IPS-18c (cell line): Measurements from ENCODE around the gene KMT5C.

Source experiments
- H3K4me3 ChIP-seq: 2 replicates; pipeline ENCODE4 v1.7.0; 2013; ENCODE audit warnings: low read depth, mild to moderate bottlenecking, low read length, moderate library complexity; ENCODE audit not compliant: insufficient read depth
- H3K9me3 ChIP-seq: one replicate; pipeline ENCODE4 v1.6.1; 2013; ENCODE audit warnings: mild to moderate bottlenecking, low read length, moderate library complexity; ENCODE audit not compliant: control insufficient read depth, insufficient read depth

Gene KMT5C

DNA sequence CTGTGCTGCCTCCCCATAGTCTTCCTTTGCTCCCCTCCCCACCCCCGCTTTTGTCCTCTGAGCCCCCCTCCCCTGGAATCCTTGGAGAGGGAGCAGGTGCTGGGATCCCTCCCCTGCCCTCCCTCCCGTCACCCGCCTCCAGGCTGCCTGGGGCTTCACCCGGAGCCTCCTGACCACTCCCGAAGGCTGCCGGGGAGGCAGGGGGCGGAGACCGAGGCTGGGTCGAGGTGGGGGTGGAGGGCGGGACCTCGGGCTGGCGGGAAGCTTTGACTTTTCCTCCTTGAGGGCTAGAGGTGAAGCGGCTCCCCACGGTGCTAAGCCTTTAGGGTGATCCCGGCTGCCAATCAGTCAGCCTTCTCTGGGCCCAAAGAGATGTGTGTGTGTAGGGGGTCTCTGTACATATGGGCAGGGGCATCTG, 1.5 kb downstream of the KMT5C start:
- Histone ChIP-seq H3K4me3 (peak overlapping the region; percentile 81), H3K9me3 (no peaks in the 10 kb centered on the region)

DNA sequence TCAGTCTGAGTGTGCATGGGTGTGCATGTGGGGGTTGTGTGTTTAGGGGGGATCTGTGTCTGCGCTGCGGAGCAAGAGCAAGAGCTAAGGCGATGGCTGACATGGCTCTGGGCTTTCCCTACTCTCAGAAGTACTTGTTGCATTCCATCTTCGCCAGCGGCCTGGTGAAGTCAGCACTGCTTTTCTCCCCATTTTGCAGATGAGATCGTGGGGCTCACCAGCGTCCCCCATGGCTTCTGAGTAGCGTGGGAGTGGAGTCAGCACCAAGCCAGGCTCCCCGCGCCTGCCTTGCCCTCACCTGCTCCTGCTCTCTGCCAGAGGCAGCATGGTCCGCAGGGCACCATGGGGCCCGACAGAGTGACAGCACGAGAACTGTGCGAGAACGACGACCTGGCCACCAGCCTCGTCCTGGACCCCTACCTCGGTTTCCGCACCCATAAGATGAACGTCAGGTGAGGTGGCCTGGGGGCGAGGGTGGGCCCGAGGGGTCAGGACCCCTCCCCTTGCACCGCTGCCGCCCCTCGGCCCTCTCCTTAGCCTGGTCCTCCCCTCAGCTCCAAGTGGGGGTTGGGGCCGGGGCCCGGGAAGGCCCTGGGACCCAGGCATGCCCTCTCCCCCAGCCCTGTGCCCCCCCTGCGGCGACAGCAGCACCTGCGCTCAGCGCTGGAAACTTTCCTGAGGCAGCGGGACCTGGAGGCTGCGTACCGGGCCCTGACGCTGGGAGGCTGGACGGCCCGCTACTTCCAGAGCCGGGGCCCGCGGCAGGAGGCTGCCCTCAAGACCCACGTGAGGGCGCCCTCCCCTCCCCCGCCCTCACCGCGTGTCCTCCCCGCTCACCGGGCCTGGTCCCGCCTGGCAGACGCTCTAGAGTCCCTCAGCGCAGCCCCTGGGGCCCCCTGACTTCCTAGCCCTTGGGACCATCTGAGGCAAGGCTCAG, 2.2 kb downstream of the KMT5C start:
- H3K9me3 ChIP-seq: no peaks in the 10 kb centered on the region
- peak overlapping the region; percentile 43 for H3K4me3 ChIP-seq

DNA sequence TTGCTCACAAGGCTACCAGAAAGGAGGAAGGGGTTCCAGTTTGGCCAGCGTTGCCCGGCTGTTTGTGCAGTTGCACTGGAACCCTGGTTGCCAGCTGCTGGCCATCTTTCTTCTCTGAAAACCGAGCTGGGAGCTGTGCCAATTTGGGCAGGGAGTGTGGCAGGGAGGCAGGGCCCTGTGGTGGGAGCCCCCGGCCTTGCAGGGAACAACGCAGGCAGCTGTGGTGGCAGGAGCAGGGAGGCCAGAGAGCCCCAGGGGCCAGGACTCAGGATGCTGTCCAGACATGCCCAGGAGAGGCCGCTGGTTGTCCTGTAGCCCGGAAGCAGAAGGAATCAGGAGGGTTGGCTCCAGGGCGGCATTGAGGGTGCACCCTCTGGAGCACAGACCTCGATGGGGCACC, 4.8 kb downstream of the KMT5C start:
- no peaks in the 10 kb centered on the region for H3K9me3 ChIP-seq
- H3K4me3 ChIP-seq: no peak overlapping the region

DNA sequence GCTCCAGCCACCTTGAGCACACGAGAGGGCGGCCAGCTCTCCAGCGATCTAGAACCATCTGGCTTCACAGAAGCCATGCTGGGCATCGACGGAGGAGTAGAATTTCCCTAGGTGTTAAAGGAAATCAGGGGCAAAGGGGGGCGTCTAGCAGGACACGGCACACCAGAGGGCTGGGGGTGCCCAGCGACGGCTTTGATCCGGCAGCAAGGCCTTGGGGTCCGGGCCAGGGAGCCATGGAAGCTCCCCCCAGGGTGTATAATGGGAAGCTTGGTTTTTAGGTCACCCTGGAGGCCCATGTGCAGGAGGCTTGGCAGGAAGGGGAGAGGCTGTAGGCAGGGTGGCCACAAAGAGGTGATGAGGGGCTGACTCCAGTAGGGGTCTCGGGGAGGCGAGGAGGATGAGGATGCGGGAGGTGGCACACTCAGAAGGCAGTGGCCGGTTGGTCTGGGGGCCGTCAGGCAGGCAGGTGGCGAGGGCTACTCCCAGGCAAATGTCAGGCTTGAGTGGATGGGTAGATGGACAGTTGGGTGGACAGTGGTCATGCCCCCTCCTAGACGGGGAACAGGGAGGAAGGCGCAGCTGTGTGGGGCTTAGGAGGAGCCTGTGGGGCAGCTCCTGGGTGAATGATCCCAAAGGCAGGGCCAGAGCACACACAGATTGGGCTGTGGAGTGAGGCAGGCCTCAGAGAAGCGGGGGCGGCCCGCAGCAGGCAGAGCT, 5.6 kb downstream of the KMT5C start:
- Histone ChIP-seq H3K4me3 (no peak overlapping the region), H3K9me3 (no peaks in the 10 kb centered on the region)

DNA sequence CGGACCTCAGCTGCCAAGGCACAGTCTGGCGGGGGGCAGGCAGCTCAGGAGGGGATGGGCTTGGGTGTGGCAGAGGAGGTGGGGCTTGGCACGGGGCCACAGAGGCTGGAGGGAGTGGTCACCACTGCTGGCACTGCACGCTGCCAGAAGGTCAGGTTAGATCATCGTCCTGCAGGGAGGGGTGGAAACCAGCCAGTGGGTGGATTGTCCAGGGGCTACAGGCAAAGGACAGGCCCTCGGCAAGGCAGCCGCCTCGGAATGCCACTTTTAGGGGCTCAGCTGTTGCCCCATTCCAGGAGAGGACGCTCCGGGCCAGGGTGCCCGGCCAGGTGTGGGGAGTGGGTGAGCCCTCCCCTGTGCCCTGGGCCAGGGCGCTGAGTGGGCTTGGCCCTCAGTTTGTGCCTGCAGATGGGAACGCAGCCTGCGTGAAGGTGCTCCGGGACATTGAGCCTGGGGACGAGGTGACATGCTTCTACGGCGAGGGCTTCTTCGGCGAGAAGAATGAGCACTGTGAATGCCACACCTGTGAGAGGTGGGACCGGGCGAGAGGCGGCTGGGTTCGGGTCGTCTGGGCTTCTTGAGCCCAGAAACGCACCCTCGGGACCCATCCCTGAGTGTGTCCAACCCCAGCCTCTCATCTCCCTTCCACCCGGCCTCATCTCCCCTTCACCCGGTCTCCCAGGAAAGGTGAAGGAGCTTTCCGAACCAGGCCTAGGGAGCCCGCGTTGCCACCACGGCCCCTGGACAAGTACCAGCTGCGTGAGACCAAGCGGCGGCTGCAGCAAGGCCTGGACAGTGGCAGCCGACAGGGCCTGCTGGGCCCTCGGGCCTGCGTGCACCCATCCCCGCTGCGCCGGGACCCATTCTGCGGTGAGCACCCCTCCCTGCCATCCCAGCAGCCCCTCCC, 6.4 kb downstream of the KMT5C start:
- Histone ChIP-seq H3K4me3 (no peak overlapping the region), H3K9me3 (no peaks in the 10 kb centered on the region)

DNA sequence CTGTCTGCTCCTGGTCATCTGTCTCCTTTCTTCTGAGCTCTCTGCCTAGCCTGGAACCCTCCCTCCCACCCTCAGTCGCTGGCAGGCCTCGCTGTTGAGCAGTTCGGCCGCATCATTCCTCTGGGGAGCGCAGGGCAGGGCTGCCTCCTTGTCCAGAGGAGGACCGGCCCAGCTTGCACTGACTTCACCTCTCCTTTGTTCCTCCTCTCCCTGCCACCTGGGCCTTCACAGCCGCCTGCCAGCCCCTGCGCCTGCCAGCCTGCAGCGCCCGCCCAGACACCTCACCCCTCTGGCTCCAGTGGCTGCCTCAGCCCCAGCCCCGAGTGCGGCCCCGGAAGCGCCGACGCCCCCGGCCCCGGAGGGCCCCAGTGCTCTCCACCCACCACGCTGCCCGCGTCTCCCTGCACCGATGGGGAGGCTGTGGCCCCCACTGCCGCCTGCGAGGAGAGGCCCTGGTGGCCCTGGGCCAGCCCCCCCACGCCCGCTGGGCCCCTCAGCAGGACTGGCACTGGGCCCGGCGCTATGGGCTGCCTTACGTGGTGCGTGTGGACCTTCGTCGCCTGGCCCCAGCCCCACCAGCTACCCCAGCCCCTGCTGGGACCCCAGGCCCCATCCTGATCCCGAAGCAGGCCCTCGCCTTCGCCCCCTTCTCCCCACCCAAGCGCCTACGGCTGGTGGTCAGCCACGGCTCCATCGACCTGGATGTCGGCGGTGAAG, 7.2 kb downstream of the KMT5C start:
- H3K4me3 ChIP-seq: no peak overlapping the region
- no peaks in the 10 kb centered on the region for H3K9me3 ChIP-seq

DNA sequence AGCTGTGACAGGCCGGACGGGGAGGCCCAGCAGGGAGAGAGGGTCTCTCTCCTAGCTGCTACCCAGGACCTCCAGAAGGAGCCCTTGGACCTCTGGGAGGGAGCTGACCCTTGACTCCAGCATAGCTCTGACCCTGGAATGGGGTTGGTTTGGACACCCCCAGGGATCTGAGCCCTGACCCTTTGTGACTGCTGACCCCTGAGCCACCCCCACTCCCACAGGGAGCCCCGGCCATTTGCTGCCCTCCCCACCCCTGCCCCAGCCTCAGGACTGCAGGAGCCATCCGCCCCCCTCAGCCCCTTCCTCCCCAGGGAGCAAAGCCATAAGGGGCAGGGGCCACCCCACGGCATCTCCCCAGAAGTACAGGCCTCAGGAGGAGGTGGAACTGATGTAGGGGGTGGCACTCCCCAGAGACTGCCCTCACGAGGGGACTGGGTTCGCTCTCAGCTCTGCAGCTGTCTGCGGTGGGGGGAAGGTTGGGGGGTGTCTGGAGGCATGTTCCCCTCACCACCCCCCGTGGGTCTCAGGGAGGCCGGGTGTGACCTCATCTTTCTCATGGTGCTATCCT, 7.8 kb downstream of the KMT5C start:
- H3K4me3 ChIP-seq: no peak overlapping the region
- no peaks in the 10 kb centered on the region for H3K9me3 ChIP-seq

DNA sequence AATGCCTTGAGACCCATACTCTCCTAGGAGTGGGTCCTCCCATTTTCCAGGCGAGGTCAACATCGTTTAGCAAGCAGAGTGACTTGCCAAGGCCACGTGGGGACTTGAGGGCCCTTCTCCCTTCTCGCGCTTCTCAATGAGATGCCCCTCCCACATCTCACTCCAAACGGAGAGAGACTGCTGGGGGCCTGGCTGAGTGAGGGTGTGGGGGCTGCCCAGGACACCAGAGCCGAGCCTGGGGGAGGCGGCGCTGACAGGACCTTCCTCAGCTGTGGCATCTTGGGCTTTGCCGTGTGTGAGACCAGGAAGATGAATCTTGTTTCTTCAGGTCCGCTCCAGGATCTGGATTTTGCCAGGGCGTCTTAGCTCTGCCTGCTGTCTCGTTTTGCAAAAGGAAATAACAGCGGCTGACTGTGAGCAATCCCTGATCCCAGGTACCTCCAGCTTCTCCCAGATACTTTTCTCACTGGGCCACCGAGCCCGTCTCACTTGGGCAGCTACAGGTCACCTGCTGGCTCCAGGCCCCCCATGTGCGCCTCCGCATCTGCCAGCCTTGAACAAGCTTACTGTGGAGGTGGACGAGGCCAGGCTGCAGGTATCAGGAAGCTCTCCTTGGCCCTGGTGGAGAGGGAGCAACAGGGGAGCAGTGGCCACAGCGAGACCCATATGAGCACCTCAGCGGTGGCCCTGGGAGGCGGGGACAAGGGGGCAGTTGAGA, 8.8 kb downstream of the KMT5C start:
- no peak overlapping the region for H3K4me3 ChIP-seq
- no peaks in the 10 kb centered on the region for H3K9me3 ChIP-seq

DNA sequence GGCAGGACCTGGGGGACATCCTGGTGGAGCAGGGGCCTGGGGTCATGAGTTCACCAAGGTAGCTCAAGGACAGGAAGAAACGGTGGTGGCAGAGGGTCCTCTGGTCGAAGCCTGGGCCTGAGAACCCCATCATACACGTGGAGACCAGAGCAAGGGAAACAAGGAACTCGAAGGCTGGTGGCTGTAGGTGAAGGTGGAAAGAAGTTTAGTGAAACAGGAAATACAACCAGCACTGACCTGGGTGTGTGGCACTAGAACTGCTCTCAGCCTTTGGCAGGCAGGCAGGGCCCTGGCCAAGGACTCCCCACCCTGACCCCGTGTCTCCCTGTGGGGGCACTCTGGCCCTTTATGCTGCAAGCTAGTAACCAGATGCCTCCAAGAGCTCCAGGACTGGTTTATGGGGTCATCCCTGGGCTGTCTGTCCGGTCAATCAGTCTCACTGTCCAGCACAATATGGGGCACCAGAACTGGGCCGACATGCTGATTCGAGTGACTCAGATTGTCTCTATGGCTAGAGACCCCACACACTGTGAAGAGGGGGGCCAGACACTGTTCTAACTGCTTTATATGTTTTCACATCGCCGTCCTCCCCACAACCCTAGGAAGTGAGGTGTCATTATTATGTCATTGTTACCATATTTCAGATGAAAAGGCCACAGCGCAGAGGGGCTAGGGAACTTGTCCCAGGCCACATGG, 11.1 kb downstream of the KMT5C start:
- no peaks in the 10 kb centered on the region for H3K9me3 ChIP-seq
- no peak overlapping the region for H3K4me3 ChIP-seq

DNA sequence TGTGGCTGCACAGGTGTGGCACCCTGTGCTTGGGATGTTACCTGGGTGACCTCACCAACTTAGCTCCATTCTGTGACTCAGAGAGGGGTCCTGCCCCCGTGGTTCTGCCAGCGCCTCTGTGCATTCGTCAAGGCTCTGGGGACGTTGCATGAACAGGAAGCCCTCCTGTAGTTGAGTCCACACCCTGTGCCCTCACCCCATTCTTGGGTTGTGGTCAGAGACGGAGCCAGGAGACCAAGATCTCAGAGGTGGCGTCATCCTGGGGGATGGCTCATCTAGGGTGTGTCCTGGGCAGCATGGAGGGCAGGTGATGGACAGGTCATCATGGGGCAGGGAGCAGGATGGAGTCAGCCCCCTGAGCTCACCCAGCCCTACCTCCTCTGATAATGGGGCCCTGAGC, 12.4 kb downstream of the KMT5C start:
- Histone ChIP-seq H3K4me3 (no peak overlapping the region), H3K9me3 (no peaks in the 10 kb centered on the region)

DNA sequence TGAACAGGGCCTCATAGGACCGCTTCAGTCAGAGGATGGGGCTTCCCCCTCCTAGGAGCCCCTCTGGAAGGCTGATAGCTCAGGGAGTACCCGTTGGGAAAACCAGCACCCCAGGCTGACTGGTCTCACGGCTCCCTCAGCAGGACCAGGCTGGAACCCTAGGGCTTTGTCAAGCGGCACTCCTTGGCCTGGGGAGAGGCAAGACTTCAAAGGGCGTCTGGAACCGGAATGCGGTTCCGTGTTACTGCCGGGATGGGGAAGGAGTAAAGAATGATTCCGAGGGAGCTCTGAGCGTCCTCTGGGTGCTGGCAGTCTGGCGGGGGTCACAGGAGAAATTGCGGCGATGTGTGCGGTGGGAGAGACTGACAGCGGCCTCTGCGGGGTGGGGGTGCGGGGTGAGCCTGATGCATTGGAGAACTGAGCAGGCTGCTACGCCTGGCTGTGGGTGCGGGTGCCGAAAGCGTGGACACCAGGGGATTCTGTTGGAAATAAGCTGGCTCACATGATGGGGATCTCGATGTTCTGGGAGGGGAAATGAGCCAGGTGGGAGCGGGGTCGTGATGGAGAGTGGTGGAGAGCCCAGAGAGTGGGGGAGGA, 13.0 kb downstream of the KMT5C start:
- Histone ChIP-seq H3K4me3 (no peak overlapping the region), H3K9me3 (no peaks in the 10 kb centered on the region)

DNA sequence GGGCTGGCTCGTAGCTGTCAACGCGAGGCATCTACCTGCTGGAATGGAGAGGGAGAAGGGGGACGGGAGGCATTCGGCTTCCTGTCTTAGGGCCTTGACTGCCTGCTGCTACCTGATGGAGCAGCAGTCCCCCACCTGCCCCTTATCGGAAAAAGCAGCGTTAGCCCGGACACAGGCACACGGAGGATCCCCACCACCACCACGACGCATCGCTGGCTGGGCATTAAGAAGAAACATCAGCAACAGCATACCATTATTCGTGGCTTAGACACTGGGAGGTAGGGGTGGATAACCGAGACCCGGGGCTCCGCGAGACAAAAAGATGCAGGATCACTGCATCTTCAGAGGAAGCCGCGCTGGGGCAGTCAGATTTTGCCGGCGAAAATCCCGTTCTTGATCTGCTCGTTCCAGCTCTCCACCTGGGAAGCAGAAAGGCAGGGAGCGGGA, 13.7 kb downstream of the KMT5C start:
- peak overlapping the region; percentile 69 for H3K4me3 ChIP-seq
- H3K9me3 ChIP-seq: no peaks in the 10 kb centered on the region

DNA sequence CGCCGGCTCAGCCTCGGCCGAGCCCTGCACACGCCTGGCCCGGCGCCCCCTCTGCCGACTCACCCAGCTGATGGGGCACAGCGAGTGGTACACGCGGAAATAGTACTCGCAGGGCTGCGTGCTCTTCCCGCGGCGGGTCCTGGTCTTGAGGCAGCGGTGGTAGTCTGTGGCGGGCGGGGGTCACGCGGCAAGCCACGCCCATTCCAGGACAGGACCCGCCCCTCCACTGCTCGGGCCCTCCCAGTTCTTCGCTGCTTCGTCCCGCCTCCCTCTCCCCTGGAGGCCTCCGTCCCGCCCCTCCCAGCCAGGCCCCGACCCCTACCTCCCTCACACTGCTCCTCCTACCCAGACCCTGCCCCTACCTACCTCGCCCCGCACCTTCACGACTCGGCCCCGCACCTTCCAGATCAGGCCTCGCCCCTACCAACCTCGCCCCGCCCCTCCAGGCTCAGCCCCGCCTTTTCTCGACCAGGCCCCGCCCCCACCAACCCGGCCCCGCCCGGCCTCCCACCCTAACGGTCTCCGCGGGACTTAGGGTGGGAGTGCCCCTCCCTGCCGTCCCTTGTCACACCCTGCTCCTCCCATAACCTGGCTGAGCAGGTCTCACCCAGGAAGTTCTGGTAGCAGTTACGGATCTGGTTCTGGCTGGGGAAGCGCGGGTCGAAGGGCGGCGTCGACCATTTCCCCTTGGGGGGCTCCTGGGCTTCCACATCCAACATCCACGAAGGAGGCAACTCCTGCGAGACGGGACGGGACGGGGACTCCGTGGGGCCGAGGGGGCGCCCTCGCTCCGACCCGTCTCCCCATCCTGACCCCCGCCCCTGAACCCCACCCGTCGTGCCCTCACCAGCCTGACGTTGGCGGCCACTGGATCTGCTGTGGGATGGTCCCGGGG, 14.4 kb downstream of the KMT5C start:
- H3K4me3 ChIP-seq: peak overlapping the region; percentile 69
- H3K9me3 ChIP-seq: no peaks in the 10 kb centered on the region

DNA sequence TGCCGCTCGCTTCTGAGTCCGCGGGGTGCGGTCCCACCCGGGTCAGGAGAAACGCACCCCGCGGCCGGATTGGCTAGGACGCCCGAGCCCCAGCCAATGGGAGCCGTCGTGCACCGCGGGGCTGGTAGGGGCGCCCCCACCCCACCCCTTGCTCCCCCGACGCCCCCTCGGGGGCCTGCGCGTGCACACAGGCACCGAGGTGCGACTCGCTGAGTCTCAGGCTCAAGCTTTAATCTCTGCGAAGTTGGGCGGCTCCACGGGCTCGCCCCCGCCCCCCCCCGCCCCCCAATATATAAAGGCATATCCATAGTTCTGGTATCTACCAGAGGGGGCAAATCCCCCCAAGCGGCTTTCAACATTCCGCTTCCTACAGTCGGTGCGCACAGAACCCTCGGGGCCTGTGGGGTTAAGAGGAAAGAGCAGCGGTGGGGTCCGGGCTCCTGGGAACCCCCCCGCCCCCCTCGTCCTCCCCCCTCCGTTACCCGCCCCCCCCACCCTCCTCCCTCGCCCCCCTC, 15.1 kb downstream of the KMT5C start, which contains the start of gene COX6B2:
Gene COX6B2, minus strand, starts transcription at position 22 of the 515 bp plus-strand sequence. CDS start 198 bp downstream, outside the sequence.
- Histone ChIP-seq H3K9me3 (no peaks in the 10 kb centered on the region), H3K4me3 (peak within 1 kb of the TSS; percentile 69)
